HepG2 (cell line): ENCODE data around the gene ADIPOR2. TPM values are rescaled to one million over a fixed set of nuclear protein-coding genes. Genes with fewer than 3 reads are reported as not detected.

Source experiments
- AKAP8 ChIP-seq: sonication (generic); formaldehyde crosslinking; IDR thresholded peaks from 2 replicates; pipeline ENCODE4 v1.5.1; 2020; ENCODE audit warnings: mild to moderate bottlenecking, missing genetic modification reagents
- ARID2 ChIP-seq: sonication (generic); formaldehyde crosslinking; IDR thresholded peaks from 2 replicates; pipeline ENCODE4 v1.8.1; 2022; ENCODE audit warnings: mild to moderate bottlenecking, missing genetic modification reagents, borderline replicate concordance
- ASH2L ChIP-seq: fragments of 300-600, 200-600 bp; sonication (generic); IDR thresholded peaks from 2 replicates; pipeline ENCODE4 v1.7.0; 2017; ENCODE audit warnings: low read depth, mild to moderate bottlenecking, moderate library complexity, mixed read lengths, low read length; ENCODE audit not compliant: insufficient read length
- CBX2 ChIP-seq, 2 experiments: fragments of 200-600 bp in 1 of 2; sonication (generic); formaldehyde crosslinking in 1 of 2; IDR thresholded peaks; 2 replicates each; pipeline versions ENCODE4 v1.7.0 to v1.8.1; 2018 to 2022; ENCODE audit warnings: low read depth in 2 of 2, low read length in 1 of 2, mild to moderate bottlenecking in 1 of 2, missing genetic modification reagents in 1 of 2
- DPF2 ChIP-seq: sonication (generic); formaldehyde crosslinking; IDR thresholded peaks from 2 replicates; pipeline ENCODE4 v1.4.0; 2020; ENCODE audit warnings: mild to moderate bottlenecking, low read depth, missing genetic modification reagents, borderline replicate concordance
- HNRNPLL ChIP-seq: fragments of 200-400 bp; formaldehyde crosslinking; IDR thresholded peaks from 2 replicates; pipeline ENCODE4 v1.6.1; 2017; ENCODE audit warnings: mild to moderate bottlenecking, low read depth, low read length; ENCODE audit not compliant: poor library complexity, severe bottlenecking
- MAF1 ChIP-seq: sonication (generic); formaldehyde crosslinking; IDR thresholded peaks from 2 replicates; pipeline ENCODE4 v1.5.0; 2020; ENCODE audit warnings: missing genetic modification reagents, borderline replicate concordance
- NFATC3 ChIP-seq: sonication (generic); formaldehyde crosslinking; IDR thresholded peaks from 2 replicates; pipeline ENCODE4 v1.5.1; 2020; ENCODE audit warnings: mild to moderate bottlenecking, missing genetic modification reagents
- NFIC ChIP-seq: IDR thresholded peaks from 2 replicates; pipeline ENCODE4 v1.6.1; 2012; ENCODE audit warnings: mild to moderate bottlenecking, low read length, inconsistent platforms
- NR2F2 ChIP-seq: IDR thresholded peaks from 2 replicates; pipeline ENCODE4 v1.6.1; 2012; ENCODE audit warnings: low read depth, inconsistent platforms, borderline replicate concordance
- RCOR2 ChIP-seq: IDR thresholded peaks from 2 replicates; pipeline ENCODE4 v1.6.1; 2016; ENCODE audit warnings: missing biosample characterization, missing genetic modification reagents
- SP4 ChIP-seq: sonication (generic); formaldehyde crosslinking; IDR thresholded peaks from 2 replicates; pipeline ENCODE4 v1.8.1; 2023; ENCODE audit warnings: mild to moderate bottlenecking, missing genetic modification reagents
- TP53 ChIP-seq: sonication (generic); formaldehyde crosslinking; conservative IDR thresholded peaks from 2 replicates; pipeline ENCODE4 v1.4.0; 2020; ENCODE audit warnings: missing genetic modification reagents
- XBP1 ChIP-seq: sonication (generic); formaldehyde crosslinking; IDR thresholded peaks from 2 replicates; pipeline ENCODE4 v1.5.0; 2020; ENCODE audit warnings: missing genetic modification reagents
- ZBTB21 ChIP-seq: sonication (generic); formaldehyde crosslinking; IDR thresholded peaks from 2 replicates; pipeline ENCODE4 v1.4.0; 2020; ENCODE audit warnings: missing genetic modification reagents
- ZBTB42 ChIP-seq: sonication (generic); formaldehyde crosslinking; IDR thresholded peaks from 2 replicates; pipeline ENCODE4 v1.5.0; 2020; ENCODE audit warnings: mild to moderate bottlenecking, missing genetic modification reagents
- ZEB1 ChIP-seq: IDR thresholded peaks from 2 replicates; pipeline ENCODE4 v1.6.1; 2012; ENCODE audit warnings: mild to moderate bottlenecking, low read depth, inconsistent platforms; ENCODE audit not compliant: insufficient replicate concordance
- ZFP36 ChIP-seq: fragments of 150-350 bp; IDR thresholded peaks from 2 replicates; pipeline ENCODE4 v1.6.1; 2018; ENCODE audit warnings: borderline replicate concordance, low read length, low read depth; ENCODE audit not compliant: partially characterized antibody
- ZMYM4 ChIP-seq: sonication (generic); formaldehyde crosslinking; IDR thresholded peaks from 2 replicates; pipeline ENCODE4 v1.8.1; 2023; ENCODE audit warnings: mild to moderate bottlenecking, missing genetic modification reagents
- ZNF124 ChIP-seq: sonication (generic); formaldehyde crosslinking; IDR thresholded peaks from 2 replicates; pipeline ENCODE4 v1.4.0; 2020; ENCODE audit warnings: missing genetic modification reagents
- ZNF235 ChIP-seq: sonication (generic); formaldehyde crosslinking; IDR thresholded peaks from 2 replicates; pipeline ENCODE4 v1.8.1; 2023; ENCODE audit warnings: mild to moderate bottlenecking, missing genetic modification reagents, borderline replicate concordance
- ZNF264 ChIP-seq: sonication (generic); formaldehyde crosslinking; IDR thresholded peaks from 2 replicates; pipeline ENCODE4 v1.4.0; 2020; ENCODE audit warnings: missing genetic modification reagents
- ZNF549 ChIP-seq: sonication (generic); formaldehyde crosslinking; IDR thresholded peaks from 2 replicates; pipeline ENCODE4 v1.5.0; 2020; ENCODE audit warnings: missing genetic modification reagents
- ZNF577 ChIP-seq: sonication (generic); formaldehyde crosslinking; IDR thresholded peaks from 2 replicates; pipeline ENCODE4 v1.4.0; 2020; ENCODE audit warnings: mild to moderate bottlenecking, low read depth, missing genetic modification reagents, borderline replicate concordance
- ZNF766 ChIP-seq: sonication (generic); formaldehyde crosslinking; IDR thresholded peaks from 2 replicates; pipeline ENCODE4 v1.5.0; 2020; ENCODE audit warnings: missing genetic modification reagents, borderline replicate concordance
- ZNF780A ChIP-seq: sonication (generic); formaldehyde crosslinking; IDR thresholded peaks from 2 replicates; pipeline ENCODE4 v1.8.0; 2022; ENCODE audit warnings: mild to moderate bottlenecking, missing genetic modification reagents, moderate library complexity
- ZSCAN25 ChIP-seq: sonication (generic); formaldehyde crosslinking; IDR thresholded peaks from 2 replicates; pipeline ENCODE4 v1.8.0; 2022; ENCODE audit warnings: mild to moderate bottlenecking, missing genetic modification reagents
- polyA plus RNA-seq, 8 experiments: library from polyadenylated mRNA; depleted of rRNA in 3 of 8; stranded (reverse) in 7 of 8; unstranded in 1 of 8; fragments of >200 nt; fragmentation: Illumina TruSeq in 4 of 8; extraction: Trizol in 4 of 8; gene quantifications; 2 replicates each; pipeline versions ENCODE4 v1.2.1 to v1.2.3, GENCODE V29; 2011 to 2016; ENCODE audit warnings: low read depth in 4 of 8, missing spikeins in 1 of 8, mixed read lengths in 1 of 8; ENCODE audit not compliant: insufficient read depth in 1 of 8
- total RNA-seq, 5 experiments: library from RNA; depleted of rRNA; stranded (reverse); fragments of >200 nt; fragmentation: Illumina TruSeq; extraction: Trizol; gene quantifications; 2 replicates each; pipeline ENCODE4 v1.2.3, GENCODE V29; 2016; ENCODE audit warnings: low read depth in 1 of 5
- TF ChIP-seq, protein P1 (sequence below): sonication (generic); formaldehyde crosslinking; IDR thresholded peaks from 2 replicates; pipeline ENCODE4 v1.4.0; 2020; ENCODE audit warnings: mild to moderate bottlenecking, missing genetic modification reagents
- TF ChIP-seq, protein P2 (sequence below): sonication (generic); formaldehyde crosslinking; IDR thresholded peaks from 2 replicates; pipeline ENCODE4 v1.4.0; 2020; ENCODE audit warnings: missing genetic modification reagents, mild to moderate bottlenecking, borderline replicate concordance

ADIPOR2 gene
- total and polyA plus RNA-seq, 2 of the 13 experiments (the other 11 are each of a cell fraction or from before 2014, with no cell fraction given): 35.2 to 52.2 TPM

- peak; percentile 78 for TF ChIP-seq ZSCAN25 (CRISPR knock-in tag)
- no peak for TF ChIP-seq ZBTB42 (CRISPR knock-in tag)
- no peak for TF ChIP-seq NFATC3 (CRISPR knock-in tag)
- peak; percentile 40; the same call in 1 of the 2 replicates for TF ChIP-seq SP4 (CRISPR knock-in tag)
- TF ChIP-seq, protein P1, sequence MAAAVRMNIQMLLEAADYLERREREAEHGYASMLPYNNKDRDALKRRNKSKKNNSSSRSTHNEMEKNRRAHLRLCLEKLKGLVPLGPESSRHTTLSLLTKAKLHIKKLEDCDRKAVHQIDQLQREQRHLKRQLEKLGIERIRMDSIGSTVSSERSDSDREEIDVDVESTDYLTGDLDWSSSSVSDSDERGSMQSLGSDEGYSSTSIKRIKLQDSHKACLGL (CRISPR knock-in tag): peak; percentile 84
- TF ChIP-seq RCOR2 (CRISPR knock-in tag): no peak
- TF ChIP-seq ZBTB21 (CRISPR knock-in tag): 0 out of 2 replicates have a peak, but pooled peaks have one; percentile 18
- no peak for TF ChIP-seq NFIC
- TF ChIP-seq ZNF766 (CRISPR knock-in tag): no peak
- no peak for TF ChIP-seq XBP1 (CRISPR knock-in tag)
- TF ChIP-seq ASH2L: peak; percentile 43
- TF ChIP-seq ZEB1: no peak
- TF ChIP-seq AKAP8 (CRISPR knock-in tag): no peak
- TF ChIP-seq ZNF235 (CRISPR knock-in tag): 0 out of 2 replicates have a peak, but pooled peaks have one; percentile 75
- TF ChIP-seq MAF1 (CRISPR knock-in tag): no peak
- TF ChIP-seq ARID2: no peak
- no peak for TF ChIP-seq TP53 (CRISPR knock-in tag)
- TF ChIP-seq, protein P2, sequence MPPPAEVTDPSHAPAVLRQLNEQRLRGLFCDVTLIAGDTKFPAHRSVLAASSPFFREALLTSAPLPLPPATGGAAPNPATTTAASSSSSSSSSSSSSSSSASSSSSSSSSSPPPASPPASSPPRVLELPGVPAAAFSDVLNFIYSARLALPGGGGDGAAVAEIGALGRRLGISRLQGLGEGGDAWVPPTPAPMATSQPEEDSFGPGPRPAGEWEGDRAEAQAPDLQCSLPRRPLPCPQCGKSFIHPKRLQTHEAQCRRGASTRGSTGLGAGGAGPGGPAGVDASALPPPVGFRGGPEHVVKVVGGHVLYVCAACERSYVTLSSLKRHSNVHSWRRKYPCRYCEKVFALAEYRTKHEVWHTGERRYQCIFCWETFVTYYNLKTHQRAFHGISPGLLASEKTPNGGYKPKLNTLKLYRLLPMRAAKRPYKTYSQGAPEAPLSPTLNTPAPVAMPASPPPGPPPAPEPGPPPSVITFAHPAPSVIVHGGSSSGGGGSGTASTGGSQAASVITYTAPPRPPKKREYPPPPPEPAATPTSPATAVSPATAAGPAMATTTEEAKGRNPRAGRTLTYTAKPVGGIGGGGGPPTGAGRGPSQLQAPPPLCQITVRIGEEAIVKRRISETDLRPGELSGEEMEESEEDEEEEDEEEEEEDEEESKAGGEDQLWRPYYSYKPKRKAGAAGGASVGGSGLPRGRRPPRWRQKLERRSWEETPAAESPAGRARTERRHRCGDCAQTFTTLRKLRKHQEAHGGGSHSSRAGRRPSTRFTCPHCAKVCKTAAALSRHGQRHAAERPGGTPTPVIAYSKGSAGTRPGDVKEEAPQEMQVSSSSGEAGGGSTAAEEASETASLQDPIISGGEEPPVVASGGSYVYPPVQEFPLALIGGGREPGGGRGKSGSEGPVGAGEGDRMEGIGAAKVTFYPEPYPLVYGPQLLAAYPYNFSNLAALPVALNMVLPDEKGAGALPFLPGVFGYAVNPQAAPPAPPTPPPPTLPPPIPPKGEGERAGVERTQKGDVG (CRISPR knock-in tag): no peak
- TF ChIP-seq ZNF577 (CRISPR knock-in tag): no peak
- no peak for TF ChIP-seq ZNF264
- peak; percentile 74 for TF ChIP-seq HNRNPLL
- TF ChIP-seq NR2F2: no peak
- no peak for TF ChIP-seq CBX2 (IDR thresholded peaks at IDR 0.05; ENCODE audit: low read depth, low read length)
- TF ChIP-seq CBX2 (CRISPR knock-in tag; IDR thresholded peaks at IDR 0.05; ENCODE audit: low read depth): no peak
- TF ChIP-seq ZNF549 (CRISPR knock-in tag): no peak
- no peak for TF ChIP-seq DPF2 (CRISPR knock-in tag)
- no peak; the same call in 1 of the 2 replicates for TF ChIP-seq ZMYM4 (CRISPR knock-in tag)
- TF ChIP-seq ZFP36: no peak
- no peak for TF ChIP-seq ZNF124 (CRISPR knock-in tag)
- TF ChIP-seq ZNF780A (CRISPR knock-in tag): no peak
These were observed 29.1 kb upstream of the ADIPOR2 start (continued) for GRCh38 chr12:1661553-1662335.
